ENCODE measurements around the gene ARID2.
A peak's percentile ranks its signal among the peaks of the same experiment; 100 is the strongest.

ARID2 gene, protein sequence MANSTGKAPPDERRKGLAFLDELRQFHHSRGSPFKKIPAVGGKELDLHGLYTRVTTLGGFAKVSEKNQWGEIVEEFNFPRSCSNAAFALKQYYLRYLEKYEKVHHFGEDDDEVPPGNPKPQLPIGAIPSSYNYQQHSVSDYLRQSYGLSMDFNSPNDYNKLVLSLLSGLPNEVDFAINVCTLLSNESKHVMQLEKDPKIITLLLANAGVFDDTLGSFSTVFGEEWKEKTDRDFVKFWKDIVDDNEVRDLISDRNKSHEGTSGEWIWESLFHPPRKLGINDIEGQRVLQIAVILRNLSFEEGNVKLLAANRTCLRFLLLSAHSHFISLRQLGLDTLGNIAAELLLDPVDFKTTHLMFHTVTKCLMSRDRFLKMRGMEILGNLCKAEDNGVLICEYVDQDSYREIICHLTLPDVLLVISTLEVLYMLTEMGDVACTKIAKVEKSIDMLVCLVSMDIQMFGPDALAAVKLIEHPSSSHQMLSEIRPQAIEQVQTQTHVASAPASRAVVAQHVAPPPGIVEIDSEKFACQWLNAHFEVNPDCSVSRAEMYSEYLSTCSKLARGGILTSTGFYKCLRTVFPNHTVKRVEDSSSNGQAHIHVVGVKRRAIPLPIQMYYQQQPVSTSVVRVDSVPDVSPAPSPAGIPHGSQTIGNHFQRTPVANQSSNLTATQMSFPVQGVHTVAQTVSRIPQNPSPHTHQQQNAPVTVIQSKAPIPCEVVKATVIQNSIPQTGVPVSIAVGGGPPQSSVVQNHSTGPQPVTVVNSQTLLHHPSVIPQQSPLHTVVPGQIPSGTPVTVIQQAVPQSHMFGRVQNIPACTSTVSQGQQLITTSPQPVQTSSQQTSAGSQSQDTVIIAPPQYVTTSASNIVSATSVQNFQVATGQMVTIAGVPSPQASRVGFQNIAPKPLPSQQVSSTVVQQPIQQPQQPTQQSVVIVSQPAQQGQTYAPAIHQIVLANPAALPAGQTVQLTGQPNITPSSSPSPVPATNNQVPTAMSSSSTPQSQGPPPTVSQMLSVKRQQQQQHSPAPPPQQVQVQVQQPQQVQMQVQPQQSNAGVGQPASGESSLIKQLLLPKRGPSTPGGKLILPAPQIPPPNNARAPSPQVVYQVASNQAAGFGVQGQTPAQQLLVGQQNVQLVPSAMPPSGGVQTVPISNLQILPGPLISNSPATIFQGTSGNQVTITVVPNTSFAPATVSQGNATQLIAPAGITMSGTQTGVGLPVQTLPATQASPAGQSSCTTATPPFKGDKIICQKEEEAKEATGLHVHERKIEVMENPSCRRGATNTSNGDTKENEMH (N-terminal part only)

DNA sequence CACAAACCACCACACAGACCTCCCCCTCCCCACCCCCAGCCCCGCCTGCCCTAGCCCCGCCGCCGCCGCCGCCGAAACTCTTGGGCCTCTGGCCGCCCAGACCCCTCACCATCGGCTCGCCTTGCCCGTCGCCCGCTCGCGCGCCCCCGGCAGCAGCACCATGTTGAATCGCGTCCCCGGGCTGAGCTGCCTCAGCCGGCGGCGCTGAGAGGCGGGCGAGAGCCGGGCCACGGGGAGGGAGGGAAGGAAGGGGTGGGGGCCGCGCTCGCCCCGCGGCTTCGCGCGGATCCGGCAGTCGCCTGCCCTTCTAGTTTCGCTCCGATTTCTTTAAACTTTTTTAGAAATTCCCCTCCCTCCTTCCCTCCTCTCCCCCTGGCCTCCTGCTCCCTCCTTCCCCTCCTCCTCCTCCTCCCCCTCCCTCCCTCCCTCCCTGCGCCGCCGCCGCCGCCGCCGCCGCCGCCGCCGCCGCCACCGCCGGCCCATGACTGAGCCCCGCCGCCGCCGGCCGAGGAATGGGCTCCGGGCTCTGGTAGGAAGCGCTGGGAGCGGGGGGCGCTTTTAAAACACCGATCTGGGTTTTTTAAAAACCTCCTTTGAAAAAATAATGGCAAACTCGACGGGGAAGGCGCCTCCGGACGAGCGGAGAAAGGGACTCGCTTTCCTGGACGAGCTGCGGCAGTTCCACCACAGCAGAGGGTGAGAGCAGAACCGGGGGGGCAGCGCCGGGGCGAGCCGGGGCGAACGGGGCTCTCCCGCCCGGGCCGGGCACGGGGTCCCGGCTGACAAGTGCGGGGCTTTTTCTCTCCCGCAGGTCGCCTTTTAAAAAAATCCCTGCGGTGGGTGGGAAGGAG, at the start of gene ARID2:
Gene ARID2 (plus strand): TSS at position 474 of the 851 bp plus-strand sequence. CDS start 131 bp downstream, at position 605.
- no peak for TF ChIP-seq CTCF (IDR thresholded peaks at IDR 0.05; ENCODE audit: control insufficient read depth, extremely low read depth, insufficient read depth)
- DNase-seq (ENCODE audit: low read depth) = no peak
- H3K4me3 ChIP-seq (ENCODE audit: low read depth, low read length) = peak within 1 kb of the TSS; percentile 98

GRCh38 chr12:45680362-45680761, 49.1 kb upstream of the ARID2 start:
- no peak for DNase-seq (ENCODE audit: low read depth)
- no peak for TF ChIP-seq CTCF (IDR thresholded peaks at IDR 0.05; ENCODE audit: control insufficient read depth, extremely low read depth, insufficient read depth)
- H3K4me3 ChIP-seq (ENCODE audit: low read depth, low read length) = no peak overlapping the region

DNA sequence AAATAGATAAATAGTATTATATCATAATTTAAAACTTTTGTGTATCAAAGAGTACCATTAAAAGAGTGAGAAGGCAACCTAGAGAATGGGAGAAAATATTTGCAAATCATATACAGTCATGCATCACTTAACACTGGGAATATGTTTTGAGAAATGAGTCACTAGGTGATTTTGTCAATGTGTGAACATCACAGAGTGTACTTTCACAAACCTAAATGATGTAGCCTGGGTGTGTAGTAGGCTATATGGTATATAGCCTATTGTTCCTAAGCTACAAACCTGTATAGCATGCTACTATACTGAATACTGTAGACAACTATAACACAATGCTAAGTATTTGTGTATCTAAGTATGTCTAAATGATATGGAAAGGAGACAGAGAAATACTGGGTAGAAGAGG, 48.0 kb upstream of the ARID2 start:
- DNase-seq (ENCODE audit: low read depth) = no peak
- no peak for TF ChIP-seq CTCF (IDR thresholded peaks at IDR 0.05; ENCODE audit: control insufficient read depth, extremely low read depth, insufficient read depth)
- no peak overlapping the region for H3K4me3 ChIP-seq (ENCODE audit: low read depth, low read length)

DNA sequence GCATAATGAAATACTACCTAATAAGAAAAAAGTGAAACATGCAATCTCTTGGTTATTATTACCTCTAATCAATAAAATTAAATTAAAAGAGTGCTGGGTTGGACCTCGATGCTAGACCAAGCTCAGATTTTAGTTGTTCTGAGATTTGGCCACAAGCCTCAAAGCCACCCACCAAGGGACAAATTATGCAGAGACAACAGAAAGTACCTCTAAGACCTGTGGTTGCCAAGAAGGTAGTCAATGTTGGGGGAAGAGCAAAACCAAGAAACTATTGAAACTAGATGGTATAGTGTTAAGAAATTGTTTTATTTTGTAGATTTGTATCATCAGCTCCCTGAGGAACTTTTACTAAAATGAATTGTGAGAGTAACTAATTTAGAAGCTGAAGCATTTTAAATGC, 43.8 kb upstream of the ARID2 start:
- DNase-seq (ENCODE audit: low read depth) = no peak
- TF ChIP-seq CTCF (IDR thresholded peaks at IDR 0.05; ENCODE audit: control insufficient read depth, extremely low read depth, insufficient read depth) = no peak

DNA sequence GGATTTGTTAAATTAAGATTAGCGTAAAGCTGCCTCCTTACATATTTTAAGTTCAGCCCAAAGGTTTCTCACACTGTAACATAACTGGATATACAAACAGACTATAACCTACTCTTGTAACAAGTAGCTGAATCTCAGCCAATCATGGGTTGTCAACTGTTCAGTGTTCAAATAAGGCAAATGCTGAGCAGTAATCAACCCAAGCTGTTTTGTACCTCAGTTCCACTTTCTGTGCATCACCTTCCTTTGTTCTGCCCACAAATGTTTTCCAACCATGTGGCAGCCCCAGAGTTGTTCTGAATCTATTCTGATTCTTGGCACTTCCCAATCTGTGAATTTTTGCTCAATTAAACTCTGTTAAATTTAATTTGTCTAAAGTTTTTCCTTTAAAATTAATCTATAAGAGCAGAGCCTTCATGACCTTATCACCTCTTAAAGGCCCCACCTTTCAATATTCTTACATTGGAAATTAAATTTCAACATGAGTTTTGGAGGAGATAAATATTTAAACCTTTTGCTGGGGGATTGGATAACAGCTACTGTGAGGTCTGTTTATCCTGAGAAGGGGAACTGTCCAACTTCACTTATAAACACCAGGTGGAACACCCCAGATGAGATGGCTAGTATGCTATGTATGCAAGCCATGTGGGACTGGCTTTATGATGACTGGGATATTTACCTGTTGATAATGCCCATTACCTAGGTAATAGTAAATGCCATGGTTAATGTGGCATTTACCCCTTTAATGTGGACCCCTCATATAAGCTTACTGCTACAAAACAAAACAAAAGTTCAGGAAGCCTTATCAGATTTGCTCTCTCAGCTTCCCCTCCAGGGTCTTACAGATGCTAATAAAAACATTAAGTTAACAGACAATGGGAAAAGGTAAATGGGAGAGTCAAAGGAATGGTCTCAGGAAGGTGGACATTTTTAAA, 42.2 kb upstream of the ARID2 start:
- no peak for DNase-seq (ENCODE audit: low read depth)
- TF ChIP-seq CTCF (IDR thresholded peaks at IDR 0.05; ENCODE audit: control insufficient read depth, extremely low read depth, insufficient read depth) = no peak
- H3K4me3 ChIP-seq (ENCODE audit: low read depth, low read length) = no peak overlapping the region

More for the DNA sequence above, 43.8 kb upstream of the ARID2 start:
- no peak overlapping the region for H3K4me3 ChIP-seq (ENCODE audit: low read depth, low read length)
